ENCODE measurements around the gene DHRS13.

GRCh38 chr17:28949185-28950016 lies 46.5 kb upstream of the DHRS13 start:
- TF ChIP-seq ZSCAN20 (CRISPR knock-in tag; IDR thresholded peaks at IDR 0.05): no peak
- no peak for TF ChIP-seq ESRRA (IDR thresholded peaks at IDR 0.05; ENCODE audit: borderline replicate concordance, low read length)

Measured in A549 (cell line).